H1 (cell line): ENCODE results near the gene NAGLU.

Experiments
- CBX5 ChIP-seq: fragments of 300-800, 300-1000 bp; sonication (generic); IDR thresholded peaks from 2 replicates; pipeline ENCODE4 v1.7.1; 2016; ENCODE audit warnings: antibody characterized with exemption, low read length, low read depth
- CTCF ChIP-seq, 3 experiments: IDR thresholded peaks; 1 replicate in 2 of 3; 2 replicates in 1 of 3; pipeline versions ENCODE4 v1.5.1 to v1.6.1; 2011; ENCODE audit warnings: low read length in 3 of 3, mild to moderate bottlenecking in 3 of 3, inconsistent platforms in 2 of 3, low read depth in 1 of 3, moderate library complexity in 1 of 3; ENCODE audit not compliant: insufficient read depth in 1 of 3; ENCODE audit errors: control extremely low read depth in 1 of 3
- JUN ChIP-seq: IDR thresholded peaks from 2 replicates; pipeline ENCODE4 v1.6.1; 2011; ENCODE audit warnings: low read depth, mild to moderate bottlenecking, improper control_type of control experiment, low read length
- PHF8 ChIP-seq: fragments of 200-600 bp; sonication (generic); conservative IDR thresholded peaks from 2 replicates; pipeline ENCODE4 v1.7.1; 2012; ENCODE audit warnings: low read depth, mild to moderate bottlenecking, inconsistent platforms, low read length, moderate library complexity
- RAD21 ChIP-seq, 2 experiments: IDR thresholded peaks in 1 of 2; conservative IDR thresholded peaks in 1 of 2; 2 replicates each; pipeline ENCODE4 v1.6.1; 2011; ENCODE audit warnings: low read depth in 2 of 2, low read length in 2 of 2, improper control_type of control experiment in 1 of 2, inconsistent platforms in 1 of 2, mild to moderate bottlenecking in 1 of 2, moderate library complexity in 1 of 2
- TBP ChIP-seq: IDR thresholded peaks from 2 replicates; pipeline ENCODE4 v1.6.1; 2011; ENCODE audit warnings: low read depth, low read length, improper control_type of control experiment

GRCh38 chr17:42561897-42562387, 25.9 kb downstream of the NAGLU start, which contains the start of gene COASY:
- TF ChIP-seq JUN (no peak), PHF8 (peak; percentile 63; the same call in 1 of the 2 replicates), TBP (peak; percentile 66; the same call in 1 of the 2 replicates), RAD21 (IDR thresholded peaks at IDR 0.05 in 1 of 2, conservative IDR thresholded peaks at IDR 0.05 in 1 of 2; ENCODE audit: low read depth in 2 of 2, low read length in 2 of 2) (no peak), CTCF (IDR thresholded peaks at IDR 0.05; ENCODE audit: control extremely low read depth in 1 of 3, insufficient read depth in 1 of 3, low read depth in 1 of 3, low read length in 3 of 3) (no peak), CBX5 (no peak)
